OCI-LY7 (cell line): ENCODE measurements around the gene STK32C.

Source experiments
- EZH2phosphoT487 ChIP-seq: fragments of 200-600 bp; sonication (generic); IDR thresholded peaks from 2 replicates; pipeline ENCODE4 v1.6.1; 2018; ENCODE audit warnings: low read depth, borderline replicate concordance, mild to moderate bottlenecking, mixed run types, antibody characterized with exemption, low read length, moderate library complexity, mixed read lengths
- TF ChIP-seq, protein P1 (sequence below): fragments of 200-600 bp; sonication (generic); conservative IDR thresholded peaks from 2 replicates; pipeline ENCODE4 v1.5.1; 2014; ENCODE audit warnings: mild to moderate bottlenecking, antibody characterized with exemption, low read length, moderate library complexity, mixed read lengths

DNA sequence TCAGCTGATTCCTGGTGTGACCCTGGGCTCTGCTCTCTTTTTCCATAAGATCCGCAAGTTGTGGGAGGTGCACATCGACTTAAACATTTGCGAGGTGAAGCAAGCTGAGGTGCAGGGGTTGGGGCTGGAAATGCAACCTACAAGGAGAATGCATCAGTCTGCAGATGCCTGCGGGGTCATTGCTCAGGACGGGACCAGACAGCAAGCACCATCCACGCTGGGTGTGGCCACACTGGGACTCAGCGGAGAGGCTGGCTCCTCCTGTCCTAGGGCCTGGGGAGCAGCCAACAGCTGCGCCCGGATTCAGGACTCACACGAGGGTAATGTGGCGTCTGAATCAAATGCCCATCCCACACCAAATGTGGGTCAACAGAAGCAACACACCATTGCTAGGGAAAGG lies 33.8 kb downstream of the STK32C start:
- TF ChIP-seq, protein P1, sequence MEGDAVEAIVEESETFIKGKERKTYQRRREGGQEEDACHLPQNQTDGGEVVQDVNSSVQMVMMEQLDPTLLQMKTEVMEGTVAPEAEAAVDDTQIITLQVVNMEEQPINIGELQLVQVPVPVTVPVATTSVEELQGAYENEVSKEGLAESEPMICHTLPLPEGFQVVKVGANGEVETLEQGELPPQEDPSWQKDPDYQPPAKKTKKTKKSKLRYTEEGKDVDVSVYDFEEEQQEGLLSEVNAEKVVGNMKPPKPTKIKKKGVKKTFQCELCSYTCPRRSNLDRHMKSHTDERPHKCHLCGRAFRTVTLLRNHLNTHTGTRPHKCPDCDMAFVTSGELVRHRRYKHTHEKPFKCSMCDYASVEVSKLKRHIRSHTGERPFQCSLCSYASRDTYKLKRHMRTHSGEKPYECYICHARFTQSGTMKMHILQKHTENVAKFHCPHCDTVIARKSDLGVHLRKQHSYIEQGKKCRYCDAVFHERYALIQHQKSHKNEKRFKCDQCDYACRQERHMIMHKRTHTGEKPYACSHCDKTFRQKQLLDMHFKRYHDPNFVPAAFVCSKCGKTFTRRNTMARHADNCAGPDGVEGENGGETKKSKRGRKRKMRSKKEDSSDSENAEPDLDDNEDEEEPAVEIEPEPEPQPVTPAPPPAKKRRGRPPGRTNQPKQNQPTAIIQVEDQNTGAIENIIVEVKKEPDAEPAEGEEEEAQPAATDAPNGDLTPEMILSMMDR = no peak
- no peak for TF ChIP-seq EZH2phosphoT487
